ENCODE measurements around the gene SPESP1.

SPESP1 gene

GRCh38 chr15:68994981-68995761 is 64.8 kb downstream of the SPESP1 start:
- Histone ChIP-seq H3K23ac (ENCODE audit: low read length) (no peak overlapping the region), H3K14ac (ENCODE audit: low read length) (no peak overlapping the region), H2AK5ac (ENCODE audit: low read length) (no peak overlapping the region), H2BK12ac (ENCODE audit: low read length) (no peak overlapping the region), H3K27ac (ENCODE audit: low read depth, low read length) (no peak overlapping the region), H3K9ac (ENCODE audit: low read length) (no peak overlapping the region), H2AFZ (ENCODE audit: insufficient read depth, low read length, poor library complexity) (no peak overlapping the region), H3K4me2 (ENCODE audit: low read length) (no peak overlapping the region), H2BK120ac (ENCODE audit: insufficient read depth, low read length, poor library complexity) (no peak overlapping the region), H4K91ac (ENCODE audit: low read depth, low read length) (no peak overlapping the region), H3K79me1 (ENCODE audit: low read length) (peaks cover 2% of the 10 kb centered on the region), H3K4ac (ENCODE audit: low read depth, low read length) (no peak overlapping the region), H3K4me3 (ENCODE audit: low read depth, low read length) (no peak overlapping the region), H2BK5ac (ENCODE audit: low read depth, low read length, poor library complexity) (no peak overlapping the region), H3K9me3 (ENCODE audit: insufficient read depth, low read depth, low read length) (no peaks in the 10 kb centered on the region), H3K4me1 (ENCODE audit: control insufficient read depth in 1 of 2, insufficient read depth in 2 of 2, low read length in 2 of 2) (peaks cover 3 to 5% of the 10 kb centered on the region in 2 experiments), H4K8ac (ENCODE audit: low read depth, low read length) (no peak overlapping the region), H3K18ac (ENCODE audit: low read length) (no peak overlapping the region), H3K79me2 (ENCODE audit: control insufficient read depth, insufficient read depth, low read length, poor library complexity) (no peaks in the 10 kb centered on the region), H4K12ac (ENCODE audit: low read depth, low read length) (no peak overlapping the region), H3K27me3 (ENCODE audit: insufficient read depth, low read length) (no peaks in the 10 kb centered on the region), H3K36me3 (ENCODE audit: control insufficient read depth in 1 of 2, insufficient read depth in 2 of 2, low read length in 2 of 2) (no peaks in the 10 kb centered on the region)
- no peak for DNase-seq
- WGBS (ENCODE audit: extremely low coverage, insufficient coverage, insufficient read length): no CpG with 5 or more reads among the region's 9 CpGs
